Activated CD4-positive, alpha-beta memory T cell treated with anti-CD3 and anti-CD28 coated beads for 36 hours (primary cell): Measurements from ENCODE around the gene ENDOV. TPM values are rescaled to one million over a fixed set of nuclear protein-coding genes. Genes with fewer than 3 reads are reported as not detected.

ENCODE experiments used
- CTCF ChIA-PET: fragments of 350-600 bp; sonication (Branson Sonifier 250); formaldehyde crosslinking; loops from one replicate; lab custom pipeline; 2021; ENCODE audit warnings: antibody characterized with exemption, inconsistent platforms; lab: Charles Lee
- POLR2A ChIA-PET: fragments of 350-600 bp; sonication (Branson Sonifier 250); formaldehyde crosslinking; loops from one replicate; lab custom pipeline; 2021; ENCODE audit warnings: antibody characterized with exemption; lab: Charles Lee
- DNase-seq: peaks from one replicate; pipeline ENCODE4 v3.0.0-alpha.2; 2020
- H3K27ac Mint-ChIP-seq: one replicate; pipeline ENCODE4 v1.8.0; 2021; ENCODE audit warnings: mixed read lengths
- H3K27me3 Mint-ChIP-seq: one replicate; pipeline ENCODE4 v1.8.0; 2021; ENCODE audit warnings: mixed read lengths
- H3K36me3 Mint-ChIP-seq: one replicate; pipeline ENCODE4 v1.8.0; 2021; ENCODE audit warnings: mixed read lengths
- H3K4me1 Mint-ChIP-seq: one replicate; pipeline ENCODE4 v1.8.0; 2021; ENCODE audit warnings: low read depth, mixed read lengths
- H3K4me3 Mint-ChIP-seq: one replicate; pipeline ENCODE4 v1.8.0; 2021; ENCODE audit warnings: mild to moderate bottlenecking, mixed read lengths
- H3K9me3 Mint-ChIP-seq: one replicate; pipeline ENCODE4 v1.8.0; 2021; ENCODE audit warnings: mixed read lengths
- intact Hi-C: fragments of 100-400 bp; cut with micrococcal nuclease; formaldehyde crosslinking; loops from one replicate; pipeline ENCODE4 v1.15.1; 2023
- total RNA-seq, 2 experiments: library from RNA; stranded (reverse); gene quantifications; one replicate each; pipeline ENCODE4 v1.2.3, GENCODE V29; 2021

The ENDOV gene
- total RNA-seq, 2 experiments from 2014 or later = 16.1 to 16.3 TPM

- Mint-ChIP-seq H3K27ac (no peak overlapping the region), H3K27me3 (peaks cover 20% of the 10 kb centered on the region), H3K4me3 (no peak overlapping the region), H3K9me3 (no peaks in the 10 kb centered on the region), H3K4me1 (peaks cover 16% of the 10 kb centered on the region), H3K36me3 (peaks cover 3% of the 10 kb centered on the region)
- CTCF ChIA-PET = interaction anchor here (0.6 kb wide), 1 partner anchor 443 kb away, joined by 3 read pairs; no protein-coding TSS in a partner anchor
- POLR2A ChIA-PET = no interaction called here
- DNase-seq = no peak
- intact Hi-C loops = loop anchor here (10.0 kb wide), 1 partner anchor 438 kb away; no protein-coding TSS in a partner anchor
These were observed 41.7 kb downstream of the ENDOV start for GRCh38 chr17:80456465-80457235.

- Mint-ChIP-seq H3K9me3 (no peaks in the 10 kb centered on the region), H3K4me1 (peaks cover 16% of the 10 kb centered on the region), H3K36me3 (peaks cover 3% of the 10 kb centered on the region), H3K4me3 (no peak overlapping the region), H3K27ac (no peak overlapping the region), H3K27me3 (peaks cover 20% of the 10 kb centered on the region)
- DNase-seq = peak; percentile 38
- ChIA-PET CTCF (interaction anchor here (1.2 kb wide), 1 partner anchor 118 kb away, joined by 3 read pairs; no protein-coding TSS in a partner anchor), POLR2A (no interaction called here)
- intact Hi-C loops = loop anchor here (10.0 kb wide), 1 partner anchor 437 kb away; no protein-coding TSS in a partner anchor
These were observed 42.4 kb downstream of the ENDOV start for GRCh38 chr17:80457236-80457856.

GRCh38 chr17:80458016-80458415 lies 43.0 kb downstream of the ENDOV start:
- POLR2A ChIA-PET = no interaction called here
- H3K27me3 Mint-ChIP-seq = peaks cover 22% of the 10 kb centered on the region
- intact Hi-C loops = loop anchor here (10.0 kb wide), 1 partner anchor 437 kb away; no protein-coding TSS in a partner anchor
- no peak for DNase-seq
- peaks cover 16% of the 10 kb centered on the region for H3K4me1 Mint-ChIP-seq
- peaks cover 3% of the 10 kb centered on the region for H3K36me3 Mint-ChIP-seq
- H3K9me3 Mint-ChIP-seq = no peaks in the 10 kb centered on the region
- CTCF ChIA-PET = interaction anchor here (1.2 kb wide), 1 partner anchor 118 kb away, joined by 3 read pairs; no protein-coding TSS in a partner anchor
- no peak overlapping the region for H3K4me3 Mint-ChIP-seq
- no peak overlapping the region for H3K27ac Mint-ChIP-seq

- Mint-ChIP-seq H3K4me1 (peaks cover 5% of the 10 kb centered on the region), H3K36me3 (peaks cover under 1% of the 10 kb centered on the region), H3K4me3 (no peak overlapping the region), H3K27ac (no peak overlapping the region), H3K27me3 (peaks cover 22% of the 10 kb centered on the region), H3K9me3 (no peaks in the 10 kb centered on the region)
- CTCF ChIA-PET = no interaction called here
- POLR2A ChIA-PET = no interaction called here
- no peak for DNase-seq
- intact Hi-C loops = loop anchor here (10.0 kb wide), 1 partner anchor 436 kb away; no protein-coding TSS in a partner anchor
These were observed 44.3 kb downstream of the ENDOV start for GRCh38 chr17:80459234-80459633.

GRCh38 chr17:80460429-80460834 lies 45.5 kb downstream of the ENDOV start:
- H3K27ac Mint-ChIP-seq = no peak overlapping the region
- no peak overlapping the region for H3K4me3 Mint-ChIP-seq
- ChIA-PET CTCF (no interaction called here), POLR2A (no interaction called here)
- no peak for DNase-seq
- intact Hi-C loops = no loop called here
- no peaks in the 10 kb centered on the region for H3K9me3 Mint-ChIP-seq
- H3K36me3 Mint-ChIP-seq = no peaks in the 10 kb centered on the region
- H3K4me1 Mint-ChIP-seq = peaks cover 3% of the 10 kb centered on the region
- peaks cover 32% of the 10 kb centered on the region for H3K27me3 Mint-ChIP-seq

- DNase-seq = no peak
- Mint-ChIP-seq H3K36me3 (no peaks in the 10 kb centered on the region), H3K27ac (no peak overlapping the region), H3K4me3 (no peak overlapping the region), H3K9me3 (no peaks in the 10 kb centered on the region), H3K4me1 (no peaks in the 10 kb centered on the region), H3K27me3 (peaks cover 39% of the 10 kb centered on the region)
- intact Hi-C loops = no loop called here
- ChIA-PET CTCF (interaction anchor here (0.7 kb wide), 1 partner anchor 117 kb away, joined by 3 read pairs; no protein-coding TSS in a partner anchor), POLR2A (no interaction called here)
These were observed 46.7 kb downstream of the ENDOV start for GRCh38 chr17:80461528-80462160.

- Mint-ChIP-seq H3K36me3 (no peaks in the 10 kb centered on the region), H3K27me3 (peaks cover 46% of the 10 kb centered on the region), H3K9me3 (no peaks in the 10 kb centered on the region), H3K4me3 (no peak overlapping the region), H3K4me1 (no peaks in the 10 kb centered on the region), H3K27ac (no peak overlapping the region)
- intact Hi-C loops = no loop called here
- ChIA-PET CTCF (interaction anchor here (0.6 kb wide), 1 partner anchor 472 kb away, joined by 3 read pairs; no protein-coding TSS in a partner anchor), POLR2A (interaction anchor here (2.4 kb wide), 1 partner anchor 9 kb away, joined by 19 read pairs; no protein-coding TSS in a partner anchor)
- no peak for DNase-seq
These were observed 48.9 kb downstream of the ENDOV start for GRCh38 chr17:80463784-80464400.

- Mint-ChIP-seq H3K4me3 (no peak overlapping the region), H3K4me1 (no peaks in the 10 kb centered on the region), H3K27me3 (peaks cover 45% of the 10 kb centered on the region), H3K36me3 (no peaks in the 10 kb centered on the region), H3K9me3 (no peaks in the 10 kb centered on the region), H3K27ac (no peak overlapping the region)
- no peak for DNase-seq
- intact Hi-C loops = no loop called here
- ChIA-PET CTCF (no interaction called here), POLR2A (interaction anchor here (2.4 kb wide), 1 partner anchor 10 kb away, joined by 19 read pairs; no protein-coding TSS in a partner anchor)
These were observed 49.5 kb downstream of the ENDOV start for GRCh38 chr17:80464486-80464885.

- Mint-ChIP-seq H3K4me1 (no peaks in the 10 kb centered on the region), H3K4me3 (no peak overlapping the region), H3K27ac (no peak overlapping the region), H3K36me3 (no peaks in the 10 kb centered on the region), H3K27me3 (peaks cover 45% of the 10 kb centered on the region), H3K9me3 (no peaks in the 10 kb centered on the region)
- CTCF ChIA-PET = no interaction called here
- intact Hi-C loops = no loop called here
- DNase-seq = no peak
- POLR2A ChIA-PET = interaction anchor here (2.4 kb wide), 1 partner anchor 11 kb away, joined by 19 read pairs; no protein-coding TSS in a partner anchor
These were observed 50.5 kb downstream of the ENDOV start for GRCh38 chr17:80465327-80465974.

- ChIA-PET CTCF (no interaction called here), POLR2A (no interaction called here)
- no peaks in the 10 kb centered on the region for H3K9me3 Mint-ChIP-seq
- peaks cover 45% of the 10 kb centered on the region for H3K27me3 Mint-ChIP-seq
- H3K27ac Mint-ChIP-seq = no peak overlapping the region
- H3K36me3 Mint-ChIP-seq = no peaks in the 10 kb centered on the region
- DNase-seq = no peak
- no peak overlapping the region for H3K4me3 Mint-ChIP-seq
- intact Hi-C loops = no loop called here
- H3K4me1 Mint-ChIP-seq = no peaks in the 10 kb centered on the region
These were observed 51.3 kb downstream of the ENDOV start for GRCh38 chr17:80466188-80466705.

- POLR2A ChIA-PET = no interaction called here
- CTCF ChIA-PET = no interaction called here
- Mint-ChIP-seq H3K9me3 (no peaks in the 10 kb centered on the region), H3K4me3 (no peak overlapping the region), H3K4me1 (peaks cover 6% of the 10 kb centered on the region), H3K27ac (no peak overlapping the region), H3K36me3 (no peaks in the 10 kb centered on the region), H3K27me3 (peaks cover 54% of the 10 kb centered on the region)
- no peak for DNase-seq
- intact Hi-C loops = no loop called here
These were observed 53.3 kb downstream of the ENDOV start for GRCh38 chr17:80468242-80468641.
